K562 (cell line): ENCODE measurements around the gene RESP18. TPM values are rescaled to one million over a fixed set of nuclear protein-coding genes. Genes with fewer than 3 reads are reported as not detected.

Experiments
- ATAC-seq: fragments of 200-7000 bp; cut with Tn5 transposase; 3 replicates; pipeline ENCODE4 v1.9.1; 2020; ENCODE audit warnings: moderate library complexity
- BruUV-seq: library from RNA; stranded (reverse); fragments of 400-500 nt; replicated peaks from 2 replicates; lab custom pipeline; 2021; lab: Mats Ljungman, UMichigan
- CTCF ChIA-PET: fragments of 300-600 bp; formaldehyde crosslinking; extraction: SDS; loops from one replicate; lab custom pipeline; 2021; ENCODE audit warnings: low intra/inter-chr PET ratio; lab: Yijun Ruan, JAX
- POLR2A ChIA-PET: fragments of 300-600, 350-650 bp; sonication (Branson Sonifier 250); formaldehyde crosslinking; extraction: SDS; loops from one replicate; lab custom pipeline; 2021; ENCODE audit warnings: antibody characterized with exemption, inconsistent platforms; lab: Yijun Ruan, JAX
- DNase-seq, 4 experiments: peaks; one replicate each; pipeline versions ENCODE4 v3.0.0 to v3.0.0-alpha.2; 2011 to 2018; ENCODE audit warnings: low spot score in 3 of 4, mixed read lengths in 3 of 4; ENCODE audit errors: extremely low read depth in 1 of 4
- FAIRE-seq: peaks from 2 replicates; lab custom pipeline; 2011; peaks lifted over from hg19 to GRCh38; lab: Jason Lieb, UNC
- H2AFZ ChIP-seq: 2 replicates; pipeline ENCODE4 v1.6.0; 2011; ENCODE audit warnings: low read depth, low read length, control low read depth, inconsistent platforms
- H3K27ac ChIP-seq: fragments of 200-600 bp; 3 replicates; pipeline ENCODE4 v1.8.0; 2011; ENCODE audit warnings: low read depth, mild to moderate bottlenecking, control low read depth, inconsistent platforms, low read length, moderate library complexity, mixed read lengths; ENCODE audit errors: extremely low read depth
- H3K27me3 ChIP-seq, 2 experiments: fragments of 300-600 bp in 1 of 2; 2 replicates in 1 of 2; 3 replicates in 1 of 2; pipeline versions ENCODE4 v1.6.0 to v1.8.0; 2011; ENCODE audit warnings: inconsistent platforms in 2 of 2, low read length in 2 of 2, mild to moderate bottlenecking in 1 of 2, mixed read lengths in 1 of 2, moderate library complexity in 1 of 2; ENCODE audit not compliant: control insufficient read depth in 2 of 2, insufficient read depth in 2 of 2
- H3K36me3 ChIP-seq: fragments of 300-600 bp; 3 replicates; pipeline ENCODE4 v1.8.0; 2011; ENCODE audit warnings: mild to moderate bottlenecking, low read length, inconsistent platforms; ENCODE audit not compliant: control insufficient read depth, insufficient read depth
- H3K4me1 ChIP-seq, 2 experiments: fragments of 200-600 bp in 1 of 2; replicated peaks in 1 of 2; 2 replicates in 1 of 2; 3 replicates in 1 of 2; pipeline versions ENCODE4 v1.5.1 to v1.8.0; 2011; ENCODE audit warnings: inconsistent platforms in 2 of 2, low read length in 2 of 2, mild to moderate bottlenecking in 1 of 2, mixed read lengths in 1 of 2, moderate library complexity in 1 of 2; ENCODE audit not compliant: control insufficient read depth in 2 of 2, insufficient read depth in 2 of 2
- H3K4me2 ChIP-seq: 2 replicates; pipeline ENCODE4 v1.6.1; 2011; ENCODE audit warnings: low read length, control low read depth, inconsistent platforms, mixed read lengths; ENCODE audit not compliant: insufficient read depth
- H3K4me3 ChIP-seq: fragments of 200-600 bp; sonication (generic), shearing (Covaris generic); 2 replicates; pipeline ENCODE4 v1.5.1; 2016; ENCODE audit warnings: control low read depth, inconsistent platforms
- H3K79me2 ChIP-seq: fragments of 200-600 bp; 3 replicates; pipeline ENCODE4 v1.8.0; 2011; ENCODE audit warnings: low read length, inconsistent platforms; ENCODE audit not compliant: control insufficient read depth, insufficient read depth
- H3K9ac ChIP-seq, 2 experiments: 2 replicates each; pipeline versions ENCODE4 v1.6.0 to v1.6.1; 2011; ENCODE audit warnings: low read depth in 2 of 2, low read length in 2 of 2, control low read depth in 1 of 2, inconsistent platforms in 1 of 2, mild to moderate bottlenecking in 1 of 2, mixed read lengths in 1 of 2; ENCODE audit not compliant: insufficient read depth in 1 of 2
- H3K9me1 ChIP-seq: one replicate; pipeline ENCODE4 v1.6.0; 2011; ENCODE audit warnings: inconsistent platforms, mild to moderate bottlenecking, low read length, moderate library complexity; ENCODE audit not compliant: control insufficient read depth, insufficient read depth
- H3K9me3 ChIP-seq: replicated peaks from 2 replicates; pipeline ENCODE4 v1.5.1; 2011; ENCODE audit warnings: low read depth, low read length, inconsistent platforms; ENCODE audit not compliant: control insufficient read depth, insufficient read depth
- H4K20me1 ChIP-seq: replicated peaks from 2 replicates; pipeline ENCODE4 v1.6.1; 2011; ENCODE audit warnings: low read length, inconsistent platforms, mixed read lengths; ENCODE audit not compliant: control insufficient read depth, insufficient read depth
- FOS ChIP-seq: IDR thresholded peaks from 3 replicates; pipeline ENCODE4 v1.6.1; 2011; ENCODE audit not compliant: insufficient read length; ENCODE audit errors: extremely low read depth
- GABPA ChIP-seq: fragments of 200-800 bp; sonication (Bioruptor generic); conservative IDR thresholded peaks from 2 replicates; pipeline ENCODE4 v1.6.1; 2016; ENCODE audit warnings: low read depth, missing genetic modification characterization, missing compliant biosample characterization
- NFXL1 ChIP-seq: fragments of 450-650 bp; formaldehyde crosslinking; IDR thresholded peaks from 2 replicates; pipeline ENCODE4 v1.4.0; 2021; ENCODE audit warnings: mild to moderate bottlenecking
- RHOXF2B ChIP-seq: fragments of 250-450 bp; sonication (Bioruptor Pico); conservative IDR thresholded peaks from 2 replicates; pipeline ENCODE4 v1.5.1; 2021
- TAF1 ChIP-seq: IDR thresholded peaks from 2 replicates; pipeline ENCODE4 v1.6.1; 2011; ENCODE audit warnings: mild to moderate bottlenecking, low read length, moderate library complexity; ENCODE audit not compliant: insufficient read depth, control insufficient read depth, severe bottlenecking; ENCODE audit errors: extremely low read depth
- U2AF1 ChIP-seq: fragments of 200-400 bp; formaldehyde crosslinking; optimal IDR thresholded peaks from 2 replicates; pipeline ENCODE3; 2017; ENCODE audit warnings: mild to moderate bottlenecking, low read depth, low read length, moderate library complexity
- ZNF217 ChIP-seq: sonication (generic); formaldehyde crosslinking; IDR thresholded peaks from 2 replicates; pipeline ENCODE4 v1.8.0; 2022; ENCODE audit warnings: mild to moderate bottlenecking, missing genetic modification reagents
- ZNF57 ChIP-seq: fragments of 450-650 bp; formaldehyde crosslinking; IDR thresholded peaks from 2 replicates; pipeline ENCODE4 v1.4.0; 2020; ENCODE audit warnings: mild to moderate bottlenecking, moderate library complexity
- WGBS: fragments of 100-300 bp; shearing (Covaris generic); methylation state at CpG from one replicate; pipeline ENCODE4 v1.1.6; 2016; ENCODE audit warnings: low coverage, mixed read lengths; ENCODE audit not compliant: insufficient coverage; ENCODE audit errors: missing lambda C conversion rate; 5-methylcytosine and 5-hydroxymethylcytosine counted together
- in situ Hi-C: fragments of 300-500 bp; cut with MboI; formaldehyde crosslinking; loops from 4 replicates; pipeline ENCODE4 v1.15.0; 2018; ENCODE audit warnings: inconsistent platforms, mixed read lengths
- intact Hi-C: fragments of 100-400 bp; cut with micrococcal nuclease; formaldehyde crosslinking; loops from 2 replicates; pipeline ENCODE4 v1.14.2; 2022
- polyA plus RNA-seq, 8 experiments: library from polyadenylated mRNA; depleted of rRNA in 4 of 8; stranded (reverse) in 5 of 8; unstranded in 3 of 8; fragments of >200 nt; fragmentation: Nextera tagmentation in 2 of 8; fragmentation: Illumina TruSeq in 1 of 8; extraction: Ambion mirVana in 2 of 8; extraction: Trizol in 1 of 8; gene quantifications; 2 replicates each; pipeline versions ENCODE4 v1.2.1 to v1.2.3, GENCODE V29; 2011 to 2014; ENCODE audit warnings: inconsistent platforms in 1 of 8, missing spikeins in 1 of 8
- total RNA-seq, 7 experiments: library from RNA; depleted of rRNA in 6 of 7; stranded (reverse); fragments of >200 nt in 6 of 7; fragmentation: Illumina TruSeq in 2 of 7; extraction: Trizol in 2 of 7; gene quantifications; 2 replicates each; pipeline versions ENCODE4 v1.2.1 to v1.2.3, GENCODE V29; 2011 to 2021; ENCODE audit warnings: low replicate concordance in 1 of 7
- TF ChIP-seq, protein P1 (sequence below): fragments of 250-450 bp; sonication (Bioruptor Pico); IDR thresholded peaks from 2 replicates; pipeline ENCODE4 v1.9.0; 2021; ENCODE audit warnings: mild to moderate bottlenecking
- TF ChIP-seq, protein P2 (sequence below): fragments of 450-650 bp; formaldehyde crosslinking; IDR thresholded peaks from 2 replicates; pipeline ENCODE4 v1.4.0; 2020; ENCODE audit warnings: mild to moderate bottlenecking, moderate library complexity
- TF ChIP-seq, protein P3 (sequence below): fragments of 200-800 bp; sonication (Bioruptor generic); IDR thresholded peaks from 2 replicates; pipeline ENCODE4 v1.6.1; 2016; ENCODE audit warnings: missing genetic modification characterization, missing compliant biosample characterization
- TF ChIP-seq, protein P4 (sequence below): IDR thresholded peaks from 3 replicates; pipeline ENCODE4 v1.6.1; 2011; ENCODE audit warnings: borderline replicate concordance, mild to moderate bottlenecking; ENCODE audit not compliant: insufficient read length, insufficient read depth

Gene RESP18
- total and polyA plus RNA-seq, 9 of the 15 experiments (the other 6 are each of a cell fraction or from before 2014, with no cell fraction given), result not detected

DNA sequence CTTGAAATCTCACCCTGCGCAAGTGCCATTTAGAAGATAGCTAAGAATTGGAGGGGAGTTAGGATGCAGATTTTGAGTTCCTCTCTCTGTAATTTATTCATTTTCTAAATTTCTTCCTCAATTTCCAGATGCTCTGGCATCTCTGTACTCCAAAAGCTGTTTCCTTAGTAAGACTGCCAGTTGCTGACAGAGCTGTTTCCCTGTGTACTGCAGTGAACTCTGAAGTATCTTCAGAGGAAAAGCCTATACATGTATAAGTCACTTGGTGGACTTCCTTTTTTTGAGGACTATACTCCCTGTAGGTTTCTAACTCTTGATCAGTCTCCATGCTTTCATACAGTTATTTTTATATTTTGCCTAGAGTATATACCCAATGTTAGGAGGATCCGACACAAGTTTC is 1.5 kb upstream of the RESP18 start:
- Histone ChIP-seq H3K4me1 (peaks cover 0 to 13% of the 10 kb centered on the region in 2 experiments; a peak in 1 of 5 replicates), H3K27ac (no peak overlapping the region), H3K4me3 (no peak overlapping the region), H3K9ac (no peak overlapping the region), H3K4me2 (no peak overlapping the region), H3K27me3 (peaks cover 0 to 22% of the 10 kb centered on the region in 2 experiments; a peak in 2 of 5 replicates), H3K36me3 (no peaks in the 10 kb centered on the region), H3K9me3 (no peaks in the 10 kb centered on the region), H3K9me1 (no peaks in the 10 kb centered on the region), H3K79me2 (no peaks in the 10 kb centered on the region), H2AFZ (no peak overlapping the region), H4K20me1 (no peaks in the 10 kb centered on the region)
- WGBS, result 9% methylated on average over 2 of the region's 2 CpGs
- TF ChIP-seq ZNF217 (CRISPR knock-in tag), result no peak
- TF ChIP-seq, protein P1, sequence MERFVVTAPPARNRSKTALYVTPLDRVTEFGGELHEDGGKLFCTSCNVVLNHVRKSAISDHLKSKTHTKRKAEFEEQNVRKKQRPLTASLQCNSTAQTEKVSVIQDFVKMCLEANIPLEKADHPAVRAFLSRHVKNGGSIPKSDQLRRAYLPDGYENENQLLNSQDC, result no peak
- TF ChIP-seq FOS, result no peak
- no peak for TF ChIP-seq TAF1
- no peak for TF ChIP-seq U2AF1
- no peak for TF ChIP-seq NFXL1 (CRISPR knock-in tag)
- TF ChIP-seq, protein P2, sequence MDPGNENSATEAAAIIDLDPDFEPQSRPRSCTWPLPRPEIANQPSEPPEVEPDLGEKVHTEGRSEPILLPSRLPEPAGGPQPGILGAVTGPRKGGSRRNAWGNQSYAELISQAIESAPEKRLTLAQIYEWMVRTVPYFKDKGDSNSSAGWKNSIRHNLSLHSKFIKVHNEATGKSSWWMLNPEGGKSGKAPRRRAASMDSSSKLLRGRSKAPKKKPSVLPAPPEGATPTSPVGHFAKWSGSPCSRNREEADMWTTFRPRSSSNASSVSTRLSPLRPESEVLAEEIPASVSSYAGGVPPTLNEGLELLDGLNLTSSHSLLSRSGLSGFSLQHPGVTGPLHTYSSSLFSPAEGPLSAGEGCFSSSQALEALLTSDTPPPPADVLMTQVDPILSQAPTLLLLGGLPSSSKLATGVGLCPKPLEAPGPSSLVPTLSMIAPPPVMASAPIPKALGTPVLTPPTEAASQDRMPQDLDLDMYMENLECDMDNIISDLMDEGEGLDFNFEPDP (CRISPR knock-in tag), result no peak
- TF ChIP-seq GABPA (tag), result no peak
- TF ChIP-seq ZNF57 (CRISPR knock-in tag), result no peak
- TF ChIP-seq RHOXF2B (CRISPR knock-in tag), result no peak
- TF ChIP-seq, protein P3, sequence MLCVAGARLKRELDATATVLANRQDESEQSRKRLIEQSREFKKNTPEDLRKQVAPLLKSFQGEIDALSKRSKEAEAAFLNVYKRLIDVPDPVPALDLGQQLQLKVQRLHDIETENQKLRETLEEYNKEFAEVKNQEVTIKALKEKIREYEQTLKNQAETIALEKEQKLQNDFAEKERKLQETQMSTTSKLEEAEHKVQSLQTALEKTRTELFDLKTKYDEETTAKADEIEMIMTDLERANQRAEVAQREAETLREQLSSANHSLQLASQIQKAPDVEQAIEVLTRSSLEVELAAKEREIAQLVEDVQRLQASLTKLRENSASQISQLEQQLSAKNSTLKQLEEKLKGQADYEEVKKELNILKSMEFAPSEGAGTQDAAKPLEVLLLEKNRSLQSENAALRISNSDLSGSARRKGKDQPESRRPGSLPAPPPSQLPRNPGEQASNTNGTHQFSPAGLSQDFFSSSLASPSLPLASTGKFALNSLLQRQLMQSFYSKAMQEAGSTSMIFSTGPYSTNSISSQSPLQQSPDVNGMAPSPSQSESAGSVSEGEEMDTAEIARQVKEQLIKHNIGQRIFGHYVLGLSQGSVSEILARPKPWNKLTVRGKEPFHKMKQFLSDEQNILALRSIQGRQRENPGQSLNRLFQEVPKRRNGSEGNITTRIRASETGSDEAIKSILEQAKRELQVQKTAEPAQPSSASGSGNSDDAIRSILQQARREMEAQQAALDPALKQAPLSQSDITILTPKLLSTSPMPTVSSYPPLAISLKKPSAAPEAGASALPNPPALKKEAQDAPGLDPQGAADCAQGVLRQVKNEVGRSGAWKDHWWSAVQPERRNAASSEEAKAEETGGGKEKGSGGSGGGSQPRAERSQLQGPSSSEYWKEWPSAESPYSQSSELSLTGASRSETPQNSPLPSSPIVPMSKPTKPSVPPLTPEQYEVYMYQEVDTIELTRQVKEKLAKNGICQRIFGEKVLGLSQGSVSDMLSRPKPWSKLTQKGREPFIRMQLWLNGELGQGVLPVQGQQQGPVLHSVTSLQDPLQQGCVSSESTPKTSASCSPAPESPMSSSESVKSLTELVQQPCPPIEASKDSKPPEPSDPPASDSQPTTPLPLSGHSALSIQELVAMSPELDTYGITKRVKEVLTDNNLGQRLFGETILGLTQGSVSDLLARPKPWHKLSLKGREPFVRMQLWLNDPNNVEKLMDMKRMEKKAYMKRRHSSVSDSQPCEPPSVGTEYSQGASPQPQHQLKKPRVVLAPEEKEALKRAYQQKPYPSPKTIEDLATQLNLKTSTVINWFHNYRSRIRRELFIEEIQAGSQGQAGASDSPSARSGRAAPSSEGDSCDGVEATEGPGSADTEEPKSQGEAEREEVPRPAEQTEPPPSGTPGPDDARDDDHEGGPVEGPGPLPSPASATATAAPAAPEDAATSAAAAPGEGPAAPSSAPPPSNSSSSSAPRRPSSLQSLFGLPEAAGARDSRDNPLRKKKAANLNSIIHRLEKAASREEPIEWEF, result no peak
- TF ChIP-seq, protein P4, sequence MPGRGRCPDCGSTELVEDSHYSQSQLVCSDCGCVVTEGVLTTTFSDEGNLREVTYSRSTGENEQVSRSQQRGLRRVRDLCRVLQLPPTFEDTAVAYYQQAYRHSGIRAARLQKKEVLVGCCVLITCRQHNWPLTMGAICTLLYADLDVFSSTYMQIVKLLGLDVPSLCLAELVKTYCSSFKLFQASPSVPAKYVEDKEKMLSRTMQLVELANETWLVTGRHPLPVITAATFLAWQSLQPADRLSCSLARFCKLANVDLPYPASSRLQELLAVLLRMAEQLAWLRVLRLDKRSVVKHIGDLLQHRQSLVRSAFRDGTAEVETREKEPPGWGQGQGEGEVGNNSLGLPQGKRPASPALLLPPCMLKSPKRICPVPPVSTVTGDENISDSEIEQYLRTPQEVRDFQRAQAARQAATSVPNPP, result no peak
- CTCF ChIA-PET, result no interaction called here
- DNase-seq (no peak), ATAC-seq (no peak), FAIRE-seq (no peak)
- intact Hi-C loops (no loop called here), in situ Hi-C loops (no loop called here)
- POLR2A ChIA-PET, result no interaction called here
- no TSS peak for BruUV-seq
